ENCODE data around the gene ISG20L2. TPM values are rescaled to one million over a fixed set of nuclear protein-coding genes. Genes with fewer than 3 reads are reported as not detected.

The ISG20L2 gene
- polyA plus RNA-seq, 3 donors = 17.2 to 23.5 (median 18.1) TPM

DNA sequence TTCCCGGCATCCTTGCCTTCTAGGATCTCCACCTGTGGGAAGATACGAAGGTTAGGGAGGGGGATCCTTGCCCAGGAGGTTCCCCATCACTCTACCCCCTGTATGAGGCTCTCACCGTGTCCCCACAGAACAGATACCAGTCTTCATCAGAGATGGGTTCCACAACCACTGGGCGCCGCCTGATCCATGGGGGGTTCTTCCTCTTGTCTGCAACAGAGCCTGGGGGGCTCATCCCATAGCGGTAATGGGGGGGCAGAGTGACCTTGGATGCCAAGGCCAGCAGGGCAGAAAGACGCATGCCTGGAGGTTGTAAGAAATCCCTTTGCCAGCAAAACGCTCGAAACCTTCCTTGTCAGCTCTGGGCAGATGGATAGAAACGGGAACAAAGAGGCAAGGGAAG, 9.8 kb upstream of the ISG20L2 start:
- Histone ChIP-seq H3K27me3 (ENCODE audit: control insufficient read depth in 2 of 2, insufficient read depth in 2 of 2, low read length in 2 of 2) (no peaks in the 10 kb centered on the region), H2AFZ (ENCODE audit: insufficient read depth, low read depth, low read length, poor library complexity, severe bottlenecking) (no peak overlapping the region), H3K4me1 (ENCODE audit: control insufficient read depth in 1 of 2, insufficient read depth in 2 of 2, low read length in 2 of 2) (peaks cover 13 to 18% of the 10 kb centered on the region in 2 donors), H3K79me2 (ENCODE audit: insufficient read depth, low read length) (peaks cover 11% of the 10 kb centered on the region), H3K4me3 (replicated peaks in 1 of 3; ENCODE audit: low read depth in 2 of 3, low read length in 3 of 3) (no peak overlapping the region), H3K9me3 (replicated peaks in 1 of 2; ENCODE audit: control insufficient read depth in 1 of 2, insufficient read depth in 1 of 2, low read length in 2 of 2) (no peaks in the 10 kb centered on the region), H3K36me3 (replicated peaks in 1 of 2; ENCODE audit: control insufficient read depth in 1 of 2, insufficient read depth in 2 of 2, low read length in 2 of 2) (peaks cover 37 to 62% of the 10 kb centered on the region in 2 donors), H3K27ac (ENCODE audit: low read depth in 1 of 2, low read length in 2 of 2) (no peak overlapping the region), H3K9ac (ENCODE audit: insufficient read depth, low read length, poor library complexity, severe bottlenecking) (no peak overlapping the region), H3K4me2 (replicated peaks; ENCODE audit: extremely low read depth, low read length, poor library complexity, severe bottlenecking) (no peak overlapping the region), H4K20me1 (ENCODE audit: insufficient read depth, low read length) (no peaks in the 10 kb centered on the region)
- Mint-ChIP-seq H3K27ac (peak overlapping the region in 3 of 7 donors; percentile 14 to 67 (median 58)), H3K9me3 (peaks cover 0 to 2% (median 0%) of the 10 kb centered on the region in 7 donors), H3K36me3 (peaks cover 34 to 56% of the 10 kb centered on the region in 2 donors), H3K27me3 (ENCODE audit: low read depth in 3 of 3) (peaks cover 0 to 1% (median 0%) of the 10 kb centered on the region in 3 donors), H3K4me1 (peaks cover 16% of the 10 kb centered on the region), H3K4me3 (no peak overlapping the region)
- intact Hi-C loops (cut with micrococcal nuclease) = no loop called here
- TF ChIP-seq, protein P1, sequence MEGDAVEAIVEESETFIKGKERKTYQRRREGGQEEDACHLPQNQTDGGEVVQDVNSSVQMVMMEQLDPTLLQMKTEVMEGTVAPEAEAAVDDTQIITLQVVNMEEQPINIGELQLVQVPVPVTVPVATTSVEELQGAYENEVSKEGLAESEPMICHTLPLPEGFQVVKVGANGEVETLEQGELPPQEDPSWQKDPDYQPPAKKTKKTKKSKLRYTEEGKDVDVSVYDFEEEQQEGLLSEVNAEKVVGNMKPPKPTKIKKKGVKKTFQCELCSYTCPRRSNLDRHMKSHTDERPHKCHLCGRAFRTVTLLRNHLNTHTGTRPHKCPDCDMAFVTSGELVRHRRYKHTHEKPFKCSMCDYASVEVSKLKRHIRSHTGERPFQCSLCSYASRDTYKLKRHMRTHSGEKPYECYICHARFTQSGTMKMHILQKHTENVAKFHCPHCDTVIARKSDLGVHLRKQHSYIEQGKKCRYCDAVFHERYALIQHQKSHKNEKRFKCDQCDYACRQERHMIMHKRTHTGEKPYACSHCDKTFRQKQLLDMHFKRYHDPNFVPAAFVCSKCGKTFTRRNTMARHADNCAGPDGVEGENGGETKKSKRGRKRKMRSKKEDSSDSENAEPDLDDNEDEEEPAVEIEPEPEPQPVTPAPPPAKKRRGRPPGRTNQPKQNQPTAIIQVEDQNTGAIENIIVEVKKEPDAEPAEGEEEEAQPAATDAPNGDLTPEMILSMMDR (IDR thresholded peaks at IDR 0.05) = no peak
- WGBS (ENCODE audit: insufficient coverage) = no CpG with 5 or more reads among the region's 10 CpGs
- no peak for DNase-seq

DNA sequence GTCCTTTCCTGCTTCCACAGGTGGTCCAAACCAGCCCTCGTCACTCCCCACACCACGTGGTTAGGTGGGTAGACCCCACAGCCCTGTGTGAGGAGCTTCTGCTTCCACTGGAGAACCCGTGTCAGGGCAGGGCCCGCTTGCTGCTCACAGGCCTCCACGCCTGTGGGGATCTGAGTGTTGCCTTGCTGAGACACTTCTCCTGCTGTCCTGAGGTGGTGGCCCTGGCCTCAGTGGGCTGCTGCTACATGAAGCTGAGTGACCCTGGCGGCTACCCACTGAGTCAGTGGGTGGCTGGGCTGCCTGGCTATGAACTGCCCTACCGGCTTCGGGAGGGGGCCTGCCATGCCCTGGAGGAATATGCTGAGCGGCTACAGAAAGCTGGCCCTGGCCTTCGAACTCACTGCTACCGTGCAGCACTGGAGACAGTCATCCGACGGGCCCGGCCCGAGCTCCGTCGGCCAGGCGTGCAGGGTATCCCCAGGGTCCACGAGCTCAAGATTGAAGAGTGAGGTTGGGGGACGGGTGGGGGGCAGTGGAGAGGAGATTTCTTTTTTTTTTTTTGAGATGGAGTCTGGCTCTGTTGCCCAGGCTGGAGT, 5.5 kb upstream of the ISG20L2 start:
- Mint-ChIP-seq H3K27ac (peak overlapping the region in 2 of 7 donors; percentile 19 to 82), H3K27me3 (ENCODE audit: low read depth in 3 of 3) (peaks cover 0 to 1% (median 0%) of the 10 kb centered on the region in 3 donors), H3K36me3 (peaks cover 43 to 58% of the 10 kb centered on the region in 2 donors), H3K4me3 (no peak overlapping the region), H3K4me1 (peaks cover 13% of the 10 kb centered on the region), H3K9me3 (peaks cover 0 to 2% (median 0%) of the 10 kb centered on the region in 7 donors)
- H3K27me3 ChIP-seq (ENCODE audit: control insufficient read depth in 2 of 2, insufficient read depth in 2 of 2, low read length in 2 of 2) = no peaks in the 10 kb centered on the region
- DNase-seq = no peak
- no peak overlapping the region for H3K4me3 ChIP-seq (replicated peaks in 1 of 3; ENCODE audit: low read depth in 2 of 3, low read length in 3 of 3)
- no peaks in the 10 kb centered on the region for H3K9me3 ChIP-seq (replicated peaks in 1 of 2; ENCODE audit: control insufficient read depth in 1 of 2, insufficient read depth in 1 of 2, low read length in 2 of 2)
- H2AFZ ChIP-seq (ENCODE audit: insufficient read depth, low read depth, low read length, poor library complexity, severe bottlenecking) = no peak overlapping the region
- peaks cover 36 to 68% of the 10 kb centered on the region in 2 donors for H3K36me3 ChIP-seq (replicated peaks in 1 of 2; ENCODE audit: control insufficient read depth in 1 of 2, insufficient read depth in 2 of 2, low read length in 2 of 2)
- no peak overlapping the region for H3K9ac ChIP-seq (ENCODE audit: insufficient read depth, low read length, poor library complexity, severe bottlenecking)
- intact Hi-C loops (cut with micrococcal nuclease) = loop anchor here in 1 of 2 donors (5.0 kb wide), 1 partner anchor 33 kb away; the partner anchor contains the start of gene PRCC
- H3K4me2 ChIP-seq (replicated peaks; ENCODE audit: extremely low read depth, low read length, poor library complexity, severe bottlenecking) = no peak overlapping the region
- H3K27ac ChIP-seq (ENCODE audit: low read depth in 1 of 2, low read length in 2 of 2) = no peak overlapping the region
- 94% methylated on average over 17 of the region's 20 CpGs for WGBS (ENCODE audit: insufficient coverage)
- H3K79me2 ChIP-seq (ENCODE audit: insufficient read depth, low read length) = peaks cover 17% of the 10 kb centered on the region
- TF ChIP-seq, protein P1 (IDR thresholded peaks at IDR 0.05) = no peak
- peaks cover 6 to 9% of the 10 kb centered on the region in 2 donors for H3K4me1 ChIP-seq (ENCODE audit: control insufficient read depth in 1 of 2, insufficient read depth in 2 of 2, low read length in 2 of 2)
- H4K20me1 ChIP-seq (ENCODE audit: insufficient read depth, low read length) = no peaks in the 10 kb centered on the region
